GM12864 (cell line): Measurements from ENCODE around the gene MACROD2.

Source experiments
- DNase-seq: peaks from one replicate; pipeline ENCODE4 v3.0.0-alpha.2; 2011; ENCODE audit warnings: low read depth
- H3K4me3 ChIP-seq: 2 replicates; pipeline ENCODE4 v1.5.1; 2011; ENCODE audit warnings: mild to moderate bottlenecking, low read depth, low read length, control low read depth
- CTCF ChIP-seq: IDR thresholded peaks from 2 replicates; pipeline ENCODE4 v1.5.1; 2011; ENCODE audit warnings: low read depth, mild to moderate bottlenecking, moderate library complexity, low read length, control low read depth, inconsistent platforms; ENCODE audit errors: missing control alignments

MACROD2 gene

DNA sequence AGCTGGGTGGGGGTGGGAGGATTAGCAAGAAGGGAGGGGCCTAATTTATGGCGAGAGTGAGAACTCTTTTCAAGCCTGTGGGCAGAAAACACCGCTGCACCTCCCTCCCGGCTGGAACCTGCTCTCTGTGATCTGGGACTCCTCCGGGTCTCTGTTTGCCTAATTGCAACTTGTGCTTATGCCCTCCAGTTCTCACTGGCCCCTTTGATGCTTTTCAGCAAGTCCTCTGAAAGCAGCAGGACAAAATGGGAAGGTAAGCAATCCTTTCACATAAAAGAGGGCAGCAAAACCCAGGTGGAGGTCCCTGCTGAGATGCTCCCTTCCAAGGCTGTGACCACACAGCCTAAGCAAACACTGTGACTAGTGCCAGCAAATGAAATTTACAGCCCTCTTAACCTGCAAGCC lies 865.1 kb downstream of the MACROD2 start:
- TF ChIP-seq CTCF = no peak
- DNase-seq = no peak
- no peak overlapping the region for H3K4me3 ChIP-seq

DNA sequence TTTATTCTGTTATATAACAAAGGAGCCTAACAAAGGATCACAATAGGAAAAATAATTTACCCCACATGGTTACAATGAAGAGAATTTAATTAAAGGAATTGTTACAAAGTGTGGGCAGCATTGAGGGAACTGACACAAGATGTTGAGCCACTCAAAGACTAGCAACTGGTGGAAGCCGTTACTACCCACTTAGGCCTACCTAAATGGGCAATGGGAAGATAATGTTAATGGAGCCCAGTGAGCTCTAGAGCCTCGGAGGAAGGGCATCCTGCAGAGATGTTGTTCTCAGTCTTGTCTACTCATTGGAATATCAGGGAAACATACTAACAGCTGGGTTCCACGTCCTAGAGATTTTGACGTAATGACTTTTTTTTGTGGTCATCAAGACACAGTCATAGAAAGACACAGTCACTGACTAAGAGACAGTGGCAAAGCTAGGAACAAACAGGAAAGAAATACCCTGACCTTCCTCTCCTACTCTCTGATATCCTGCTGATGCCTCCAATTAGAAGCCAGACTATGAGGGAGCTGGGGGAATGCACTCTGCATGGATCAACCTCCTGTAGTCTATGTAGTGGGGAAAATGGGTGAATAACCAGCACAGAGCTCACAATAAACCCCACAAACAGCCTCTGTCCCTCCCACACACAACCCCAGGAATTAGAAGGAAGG lies 865.8 kb downstream of the MACROD2 start:
- no peak overlapping the region for H3K4me3 ChIP-seq
- TF ChIP-seq CTCF = no peak
- no peak for DNase-seq

DNA sequence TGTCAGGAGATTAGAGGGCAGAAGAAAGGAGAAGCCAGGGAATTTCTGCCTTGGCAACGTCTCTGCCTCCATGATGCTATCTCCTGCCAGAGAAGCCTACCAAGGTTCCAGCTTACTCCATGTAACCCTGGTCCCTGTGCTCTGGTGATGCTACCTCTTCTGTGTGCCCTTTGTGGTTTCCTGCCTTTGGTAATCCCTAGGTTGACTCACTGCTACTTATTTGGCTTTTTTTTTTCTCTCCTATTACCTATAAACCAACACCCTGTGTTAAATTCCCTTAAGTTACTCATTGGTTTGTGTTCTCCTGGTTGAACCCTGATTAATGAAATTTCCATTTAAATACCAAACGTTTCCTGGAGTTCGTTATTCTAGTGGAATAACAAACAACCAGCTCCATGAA lies 869.9 kb downstream of the MACROD2 start:
- TF ChIP-seq CTCF = no peak
- no peak overlapping the region for H3K4me3 ChIP-seq
- DNase-seq = no peak

GRCh38 chr20:14865731-14866130 lies 870.4 kb downstream of the MACROD2 start:
- H3K4me3 ChIP-seq = no peak overlapping the region
- DNase-seq = no peak
- no peak for TF ChIP-seq CTCF

DNA sequence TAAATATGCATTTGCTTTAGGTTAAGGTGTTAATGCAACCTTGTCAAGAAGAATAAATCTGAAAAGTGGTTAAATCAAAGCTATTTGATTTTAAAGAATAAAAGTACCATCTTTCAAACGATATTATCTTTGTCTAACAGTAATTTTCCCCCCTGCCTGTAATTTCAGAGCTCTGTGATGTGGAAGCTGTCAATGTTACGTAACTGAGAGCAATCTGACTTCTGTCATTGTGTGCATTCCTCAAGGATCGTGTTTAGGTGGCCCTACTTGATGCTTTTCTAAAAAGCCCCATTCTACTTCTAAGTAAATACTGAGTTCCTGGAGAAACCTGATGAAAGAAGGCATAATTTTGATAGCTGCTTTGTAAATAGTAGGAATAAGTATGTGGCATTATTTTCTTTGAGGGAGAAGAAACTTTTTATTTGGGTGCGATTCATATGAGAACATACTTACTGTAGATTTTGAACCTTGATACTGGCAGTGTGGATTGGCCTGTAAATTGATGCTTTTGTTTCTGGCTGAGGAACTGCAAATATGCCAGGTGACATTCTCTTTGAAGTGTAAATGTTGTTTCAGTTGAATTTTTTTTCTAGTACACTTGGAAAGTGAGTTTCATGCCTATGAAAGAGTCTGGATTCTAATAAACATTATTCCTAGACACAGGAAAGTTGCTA lies 871.7 kb downstream of the MACROD2 start:
- no peak for DNase-seq
- no peak for TF ChIP-seq CTCF
- H3K4me3 ChIP-seq = no peak overlapping the region

GRCh38 chr20:14877301-14878028 lies 882.1 kb downstream of the MACROD2 start:
- DNase-seq = no peak
- H3K4me3 ChIP-seq = no peak overlapping the region
- no peak for TF ChIP-seq CTCF
